H9 (cell line): ENCODE data around the gene TMPRSS3. TPM values are rescaled to one million over a fixed set of nuclear protein-coding genes. Genes with fewer than 3 reads are reported as not detected.

Experiments used
- DNase-seq: peaks from one replicate; pipeline ENCODE4 v3.0.0-alpha.2; 2017
- H2AFZ ChIP-seq: one replicate; pipeline ENCODE4 v1.6.1; 2013; ENCODE audit warnings: mild to moderate bottlenecking, low read length, control low read depth, moderate library complexity
- H2AK5ac ChIP-seq: 2 replicates; pipeline ENCODE4 v1.6.1; 2013; ENCODE audit warnings: low read length, control low read depth, mixed read lengths; ENCODE audit not compliant: insufficient read length
- H2BK120ac ChIP-seq: one replicate; pipeline ENCODE4 v1.6.1; 2013; ENCODE audit warnings: low read depth, mild to moderate bottlenecking, low read length, control low read depth, inconsistent platforms; ENCODE audit not compliant: poor library complexity, severe bottlenecking
- H2BK12ac ChIP-seq: 2 replicates; pipeline ENCODE4 v1.6.1; 2013; ENCODE audit warnings: low read length, control low read depth, mixed read lengths, low read depth; ENCODE audit not compliant: insufficient read length
- H2BK15ac ChIP-seq: 2 replicates; pipeline ENCODE4 v1.6.1; 2013; ENCODE audit warnings: low read depth, low read length, control low read depth
- H2BK20ac ChIP-seq: one replicate; pipeline ENCODE4 v1.6.1; 2013; ENCODE audit warnings: low read depth, mild to moderate bottlenecking, low read length, control low read depth, inconsistent platforms; ENCODE audit not compliant: poor library complexity, severe bottlenecking
- H2BK5ac ChIP-seq: 2 replicates; pipeline ENCODE4 v1.6.1; 2013; ENCODE audit warnings: low read length, control low read depth, mixed read lengths; ENCODE audit not compliant: insufficient read length
- H3K14ac ChIP-seq: 2 replicates; pipeline ENCODE4 v1.6.1; 2013; ENCODE audit warnings: low read length, control low read depth; ENCODE audit not compliant: insufficient read depth
- H3K18ac ChIP-seq: 2 replicates; pipeline ENCODE4 v1.6.1; 2013; ENCODE audit warnings: low read depth, mild to moderate bottlenecking, mixed read lengths, low read length, control low read depth; ENCODE audit not compliant: insufficient read length
- H3K23ac ChIP-seq: 2 replicates; pipeline ENCODE4 v1.6.1; 2013; ENCODE audit warnings: low read length, control low read depth, mixed read lengths, low read depth; ENCODE audit not compliant: insufficient read length
- H3K23me2 ChIP-seq: 2 replicates; pipeline ENCODE4 v1.6.1; 2013; ENCODE audit warnings: low read depth, mild to moderate bottlenecking, mixed read lengths, low read length, control low read depth; ENCODE audit not compliant: insufficient read length, poor library complexity, severe bottlenecking
- H3K27ac ChIP-seq: 2 replicates; pipeline ENCODE4 v1.5.1; 2013; ENCODE audit warnings: low read length, control low read depth, mixed read lengths, low read depth; ENCODE audit not compliant: insufficient read length
- H3K27me3 ChIP-seq: 2 replicates; pipeline ENCODE4 v1.6.1; 2013; ENCODE audit warnings: low read length, control low read depth, inconsistent platforms; ENCODE audit not compliant: insufficient read depth
- H3K4ac ChIP-seq: 2 replicates; pipeline ENCODE4 v1.6.1; 2013; ENCODE audit warnings: low read depth, mild to moderate bottlenecking, control low read depth, inconsistent platforms, low read length, moderate library complexity
- H3K4me1 ChIP-seq: 2 replicates; pipeline ENCODE4 v1.6.1; 2013; ENCODE audit warnings: low read length, control low read depth, inconsistent platforms; ENCODE audit not compliant: insufficient read depth
- H3K4me2 ChIP-seq: 2 replicates; pipeline ENCODE4 v1.6.1; 2013; ENCODE audit warnings: low read length, control low read depth, mixed read lengths; ENCODE audit not compliant: insufficient read length, insufficient read depth
- H3K56ac ChIP-seq: 2 replicates; pipeline ENCODE4 v1.6.1; 2013; ENCODE audit warnings: low read depth, mild to moderate bottlenecking, mixed read lengths, low read length, control low read depth; ENCODE audit not compliant: insufficient read length
- H3K79me1 ChIP-seq: 2 replicates; pipeline ENCODE4 v1.6.1; 2013; ENCODE audit warnings: low read depth, mild to moderate bottlenecking, moderate library complexity, low read length, control low read depth, inconsistent platforms; ENCODE audit not compliant: insufficient read depth, poor library complexity, severe bottlenecking
- H3K79me2 ChIP-seq: 2 replicates; pipeline ENCODE4 v1.6.1; 2013; ENCODE audit warnings: low read length, control low read depth, inconsistent platforms; ENCODE audit not compliant: insufficient read depth
- H3K9ac ChIP-seq: 2 replicates; pipeline ENCODE4 v1.6.1; 2013; ENCODE audit warnings: low read length, control low read depth, mixed read lengths; ENCODE audit not compliant: insufficient read length; ENCODE audit errors: extremely low read depth
- H3K9me3 ChIP-seq: one replicate; pipeline ENCODE4 v1.6.1; 2013; ENCODE audit warnings: low read depth, low read length, inconsistent platforms; ENCODE audit not compliant: control insufficient read depth
- H3T11ph ChIP-seq: one replicate; pipeline ENCODE4 v1.6.1; 2013; ENCODE audit warnings: mild to moderate bottlenecking, low read length, control low read depth, inconsistent platforms
- H4K20me1 ChIP-seq: one replicate; pipeline ENCODE4 v1.6.1; 2013; ENCODE audit not compliant: control insufficient read depth, insufficient read length, insufficient read depth
- H4K5ac ChIP-seq: 2 replicates; pipeline ENCODE4 v1.6.1; 2013; ENCODE audit warnings: low read depth, mild to moderate bottlenecking, mixed read lengths, low read length, control low read depth; ENCODE audit not compliant: insufficient read length
- H4K8ac ChIP-seq: replicated peaks from 2 replicates; pipeline ENCODE4 v1.6.1; 2013; ENCODE audit warnings: low read length, control low read depth, mixed read lengths, low read depth; ENCODE audit not compliant: insufficient read length
- H4K91ac ChIP-seq: 2 replicates; pipeline ENCODE4 v1.6.1; 2013; ENCODE audit warnings: low read depth, mild to moderate bottlenecking, moderate library complexity, mixed read lengths, low read length, control low read depth; ENCODE audit not compliant: insufficient read length
- H3K27ac Mint-ChIP-seq, 3 experiments: 2 replicates in 2 of 3; 3 replicates in 1 of 3; pipeline ENCODE4 v1.8.0; 2020 to 2021; ENCODE audit warnings: mixed read lengths in 3 of 3, mild to moderate bottlenecking in 1 of 3, moderate library complexity in 1 of 3
- H3K27me3 Mint-ChIP-seq: 2 replicates; pipeline ENCODE4 v1.8.0; 2021; ENCODE audit warnings: low read depth, mild to moderate bottlenecking, moderate library complexity, mixed read lengths
- H3K36me3 Mint-ChIP-seq, 3 experiments: 2 replicates in 2 of 3; 3 replicates in 1 of 3; pipeline ENCODE4 v1.8.0; 2020 to 2021; ENCODE audit warnings: low read depth in 3 of 3, mixed read lengths in 3 of 3; ENCODE audit not compliant: insufficient read depth in 1 of 3
- H3K4me1 Mint-ChIP-seq, 2 experiments: 2 replicates each; pipeline ENCODE4 v1.8.0; 2020; ENCODE audit warnings: mixed read lengths in 2 of 2
- H3K4me3 Mint-ChIP-seq, 2 experiments: 2 replicates in 1 of 2; 3 replicates in 1 of 2; pipeline ENCODE4 v1.8.0; 2020 to 2021; ENCODE audit warnings: mild to moderate bottlenecking in 2 of 2, mixed read lengths in 2 of 2, moderate library complexity in 1 of 2
- H3K9me3 Mint-ChIP-seq, 2 experiments: 2 replicates in 1 of 2; 3 replicates in 1 of 2; pipeline ENCODE4 v1.8.0; 2020; ENCODE audit warnings: mild to moderate bottlenecking in 2 of 2, mixed read lengths in 2 of 2, moderate library complexity in 1 of 2
- WGBS: extraction: QIAGEN DNeasy Blood & Tissue Kit; methylation state at CpG from one replicate; pipeline ENCODE4 v1.1.7; 2013; ENCODE audit warnings: missing lambda C conversion rate, low lambda C conversion rate, mixed read lengths; ENCODE audit not compliant: insufficient read length; ENCODE audit errors: extremely low coverage; 5-methylcytosine and 5-hydroxymethylcytosine counted together
- total RNA-seq: library from RNA; stranded (reverse); gene quantifications from 2 replicates; pipeline ENCODE4 v1.2.1, GENCODE V29; 2021
- TF ChIP-seq, protein P1 (sequence below): fragments of 200-600 bp; sonication (generic); conservative IDR thresholded peaks from 3 replicates; pipeline ENCODE4 v1.8.0; 2021; ENCODE audit warnings: antibody characterized with exemption, mild to moderate bottlenecking

The TMPRSS3 gene
- total RNA-seq, 1 experiment from 2014 or later: 0.31 TPM

DNA sequence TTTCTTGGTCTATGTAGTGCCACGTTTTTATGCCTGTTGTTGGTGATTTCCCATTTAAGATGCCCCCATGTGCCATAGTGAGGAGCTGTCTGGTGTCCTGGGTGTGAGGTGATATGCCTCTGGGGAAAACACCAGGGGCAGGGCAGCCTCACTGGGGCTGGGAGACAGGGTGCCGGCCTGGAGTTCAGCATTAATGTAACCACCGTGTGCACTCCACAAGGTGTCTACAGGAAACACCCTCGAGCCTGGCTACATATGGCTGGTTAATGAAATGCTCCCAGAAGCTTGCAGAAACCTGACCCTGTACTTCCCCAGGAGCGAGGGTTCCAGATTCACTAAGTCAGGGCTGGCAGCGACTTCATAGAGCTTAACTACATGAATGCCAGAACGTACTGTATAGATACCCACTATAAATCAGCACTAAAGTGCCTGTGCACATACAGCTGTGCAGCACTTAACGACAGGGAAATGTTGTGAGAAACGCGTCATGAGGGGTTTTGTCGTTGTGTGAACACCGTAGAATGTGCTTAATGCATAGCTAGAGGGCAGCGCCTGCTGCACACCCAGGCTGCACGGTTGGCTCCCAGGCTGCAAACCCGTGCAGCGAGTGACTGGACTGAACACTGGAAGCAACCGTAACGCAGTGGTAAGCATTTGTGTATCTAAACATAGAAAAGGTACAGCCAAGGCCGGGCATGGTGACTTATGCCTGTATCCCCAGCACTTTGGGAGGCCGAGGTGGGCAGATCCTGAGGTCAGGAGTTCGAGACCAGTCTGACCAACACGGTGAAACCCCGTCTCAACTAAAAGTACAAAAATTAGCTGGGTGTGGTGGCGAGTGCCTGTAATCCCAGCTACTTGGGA, 55.4 kb downstream of the TMPRSS3 start:
- Histone ChIP-seq H3K23me2 (no peaks in the 10 kb centered on the region), H4K8ac (no peak overlapping the region), H4K20me1 (no peaks in the 10 kb centered on the region), H3K4me1 (peaks cover 1% of the 10 kb centered on the region; the same call in 1 of the 2 replicates), H3K23ac (no peak overlapping the region), H3K79me1 (no peaks in the 10 kb centered on the region), H2AK5ac (no peak overlapping the region), H2BK5ac (no peak overlapping the region), H3K79me2 (no peaks in the 10 kb centered on the region), H3K56ac (no peak overlapping the region), H3K27me3 (no peaks in the 10 kb centered on the region), H2BK12ac (no peak overlapping the region), H2AFZ (no peak overlapping the region), H3T11ph (no peak overlapping the region), H3K18ac (no peak overlapping the region), H3K9me3 (no peaks in the 10 kb centered on the region), H3K14ac (no peak overlapping the region), H3K9ac (no peak overlapping the region), H2BK20ac (no peak overlapping the region), H2BK120ac (no peak overlapping the region), H3K27ac (no peak overlapping the region), H4K5ac (no peak overlapping the region), H2BK15ac (no peak overlapping the region), H3K4me2 (no peak overlapping the region), H3K4ac (no peak overlapping the region), H4K91ac (no peak overlapping the region)
- no peak overlapping the region for H3K4me3 Mint-ChIP-seq
- TF ChIP-seq, protein P1, sequence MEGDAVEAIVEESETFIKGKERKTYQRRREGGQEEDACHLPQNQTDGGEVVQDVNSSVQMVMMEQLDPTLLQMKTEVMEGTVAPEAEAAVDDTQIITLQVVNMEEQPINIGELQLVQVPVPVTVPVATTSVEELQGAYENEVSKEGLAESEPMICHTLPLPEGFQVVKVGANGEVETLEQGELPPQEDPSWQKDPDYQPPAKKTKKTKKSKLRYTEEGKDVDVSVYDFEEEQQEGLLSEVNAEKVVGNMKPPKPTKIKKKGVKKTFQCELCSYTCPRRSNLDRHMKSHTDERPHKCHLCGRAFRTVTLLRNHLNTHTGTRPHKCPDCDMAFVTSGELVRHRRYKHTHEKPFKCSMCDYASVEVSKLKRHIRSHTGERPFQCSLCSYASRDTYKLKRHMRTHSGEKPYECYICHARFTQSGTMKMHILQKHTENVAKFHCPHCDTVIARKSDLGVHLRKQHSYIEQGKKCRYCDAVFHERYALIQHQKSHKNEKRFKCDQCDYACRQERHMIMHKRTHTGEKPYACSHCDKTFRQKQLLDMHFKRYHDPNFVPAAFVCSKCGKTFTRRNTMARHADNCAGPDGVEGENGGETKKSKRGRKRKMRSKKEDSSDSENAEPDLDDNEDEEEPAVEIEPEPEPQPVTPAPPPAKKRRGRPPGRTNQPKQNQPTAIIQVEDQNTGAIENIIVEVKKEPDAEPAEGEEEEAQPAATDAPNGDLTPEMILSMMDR: no peak
- no peak for DNase-seq
- WGBS: no CpG with 5 or more reads among the region's 24 CpGs
- peaks cover 26 to 30% of the 10 kb centered on the region in 2 experiments for H3K4me1 Mint-ChIP-seq
- H3K9me3 Mint-ChIP-seq: peaks cover 2 to 4% of the 10 kb centered on the region in 2 experiments; a peak in 2 of 5 replicates
- H3K27ac Mint-ChIP-seq: no peak overlapping the region; a peak in 1 of 7 replicates
- H3K27me3 Mint-ChIP-seq: no peaks in the 10 kb centered on the region
- no peaks in the 10 kb centered on the region; a peak in 1 of 7 replicates for H3K36me3 Mint-ChIP-seq
